Astrocyte of the hippocampus (primary cell): ENCODE results near the gene OPRL1.
A peak's percentile ranks its signal among the peaks of the same experiment; 100 is the strongest.
"Not testable (repeated sequence)": the region's sequence is repeated elsewhere in the genome, so short reads cannot be mapped to it uniquely, and the experiment has no call there.

Source experiments
- DNase-seq: peaks from one replicate; pipeline ENCODE4 v3.0.0; 2011; ENCODE audit warnings: low read depth, low spot score

The OPRL1 gene

DNA sequence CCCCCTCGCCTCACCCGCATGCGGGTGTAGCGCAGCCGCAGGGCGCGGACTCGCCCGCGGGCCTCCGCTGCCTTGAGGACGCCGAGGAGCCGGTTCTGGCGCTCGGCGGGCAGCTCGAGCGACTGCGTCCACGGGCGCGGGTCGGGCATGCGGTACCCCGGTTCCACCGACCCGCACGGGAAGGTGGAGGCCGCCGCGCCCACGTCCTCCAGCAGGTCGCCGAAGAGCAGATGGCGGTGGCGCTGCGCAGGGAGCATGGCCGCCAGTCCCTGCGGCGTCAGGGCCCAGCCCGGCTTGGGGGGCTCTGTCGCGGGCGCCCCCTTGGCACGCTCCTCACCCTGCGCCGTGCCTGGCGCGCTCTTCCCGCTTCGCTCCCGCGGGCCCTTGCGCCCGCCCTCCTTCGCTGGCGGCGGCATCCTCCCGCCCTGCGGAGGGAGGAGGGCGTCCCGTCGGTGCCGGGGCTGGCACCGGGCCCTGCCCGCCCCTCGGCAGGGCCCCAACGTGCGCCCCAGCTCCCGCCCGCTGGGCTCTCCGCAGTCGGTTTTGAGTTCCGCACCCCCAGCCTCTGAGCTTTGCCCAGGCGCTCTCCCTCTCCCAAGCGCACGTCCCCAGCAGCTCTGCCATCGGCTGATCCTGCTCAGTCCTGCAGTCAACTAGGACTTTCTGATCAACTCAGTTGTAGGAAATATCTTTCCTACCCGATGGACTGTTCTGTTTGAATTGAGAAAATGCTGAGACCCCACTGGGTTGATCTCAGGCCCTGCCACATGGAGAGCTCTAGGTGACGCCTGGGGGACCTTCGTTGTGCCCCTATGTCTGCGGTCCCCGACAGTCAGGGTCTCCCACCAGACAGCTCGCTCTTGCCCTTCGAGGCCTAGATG, 4.2 kb downstream of the OPRL1 start, which contains the start of gene LKAAEAR1:
Gene LKAAEAR1 (minus strand): TSS at position 595 of the 881 bp plus-strand sequence. CDS start 179 bp downstream, at position 416.
- peak; percentile 39 for DNase-seq

DNA sequence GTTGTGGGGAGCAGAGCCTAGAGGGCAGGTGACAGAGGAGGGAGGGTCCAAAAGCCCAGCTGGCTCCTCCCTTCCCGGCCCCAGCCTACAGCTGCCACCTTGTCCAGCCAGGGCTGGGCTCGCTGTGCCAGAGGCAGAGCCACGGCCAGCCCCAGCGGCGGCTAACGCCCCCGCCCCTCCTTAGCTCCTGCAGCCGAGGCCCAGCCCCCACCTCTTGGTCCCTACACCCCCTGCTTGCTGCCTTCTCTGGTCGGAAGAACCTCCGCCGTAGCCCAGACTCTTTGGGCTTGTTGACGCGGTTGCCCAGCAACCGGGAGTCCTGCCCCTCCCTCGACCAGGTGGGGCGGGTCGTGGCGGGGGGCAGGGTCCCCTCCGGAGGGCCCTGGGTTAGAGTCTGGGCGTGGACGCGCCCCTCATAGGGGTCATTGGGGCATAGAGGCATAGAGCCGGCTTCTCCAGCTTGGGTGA, 4.8 kb downstream of the OPRL1 start:
- no peak for DNase-seq

DNA sequence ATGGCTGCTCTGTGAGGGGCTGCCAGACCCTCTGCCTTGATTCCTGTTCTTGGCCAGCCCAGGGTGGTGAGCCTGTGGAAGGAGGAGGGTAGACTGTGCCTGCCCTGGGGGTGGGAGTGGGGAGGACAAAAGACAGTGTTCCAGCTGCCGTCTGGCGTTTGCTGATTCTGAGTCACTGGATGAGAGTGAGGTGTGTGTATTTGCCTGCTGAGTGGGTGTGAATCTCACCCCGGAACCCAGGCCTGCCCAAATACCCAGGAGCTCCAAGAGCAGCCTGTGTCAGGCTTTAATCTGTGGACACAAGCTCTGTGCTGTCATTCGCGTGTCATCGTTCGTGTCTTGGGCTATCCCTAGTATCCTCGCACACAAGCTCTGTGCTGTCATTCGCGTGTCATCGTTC, 6.9 kb downstream of the OPRL1 start:
- DNase-seq: no peak

DNA sequence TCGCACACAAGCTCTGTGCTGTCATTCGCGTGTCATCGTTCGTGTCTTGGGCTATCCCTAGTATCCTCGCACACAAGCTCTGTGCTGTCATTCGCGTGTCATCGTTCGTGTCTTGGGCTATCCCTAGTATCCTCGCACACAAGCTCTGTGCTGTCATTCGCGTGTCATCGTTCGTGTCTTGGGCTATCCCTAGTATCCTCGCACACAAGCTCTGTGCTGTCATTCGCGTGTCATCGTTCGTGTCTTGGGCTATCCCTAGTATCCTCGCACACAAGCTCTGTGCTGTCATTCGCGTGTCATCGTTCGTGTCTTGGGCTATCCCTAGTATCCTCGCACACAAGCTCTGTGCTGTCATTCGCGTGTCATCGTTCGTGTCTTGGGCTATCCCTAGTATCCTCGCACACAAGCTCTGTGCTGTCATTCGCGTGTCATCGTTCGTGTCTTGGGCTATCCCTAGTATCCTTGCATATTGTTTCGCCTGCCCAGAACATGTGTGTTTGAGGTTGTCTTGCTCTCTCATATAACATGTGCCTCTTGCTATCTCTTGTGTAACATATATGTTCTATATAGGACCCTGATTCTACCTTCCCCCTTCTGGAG, 7.4 kb downstream of the OPRL1 start:
- not testable (repeated sequence) for DNase-seq

DNA sequence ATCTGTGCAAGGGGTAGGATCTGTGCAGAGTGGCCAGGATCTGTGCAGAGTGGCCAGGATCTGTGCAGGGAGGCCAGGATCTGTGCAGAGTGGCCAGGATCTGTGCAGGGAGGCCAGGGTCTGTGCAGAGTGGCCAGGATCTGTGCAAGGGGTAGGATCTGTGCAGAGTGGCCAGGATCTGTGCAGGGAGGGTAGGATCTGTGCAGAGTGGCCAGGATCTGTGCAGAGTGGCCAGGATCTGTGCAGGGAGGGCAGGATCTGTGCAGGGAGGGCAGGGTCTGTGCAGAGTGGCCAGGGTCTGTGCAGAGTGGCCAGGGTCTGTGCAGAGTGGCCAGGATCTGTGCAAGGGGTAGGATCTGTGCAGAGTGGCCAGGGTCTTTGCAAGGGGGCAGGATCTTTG, 8.7 kb downstream of the OPRL1 start:
- not testable (repeated sequence) for DNase-seq

DNA sequence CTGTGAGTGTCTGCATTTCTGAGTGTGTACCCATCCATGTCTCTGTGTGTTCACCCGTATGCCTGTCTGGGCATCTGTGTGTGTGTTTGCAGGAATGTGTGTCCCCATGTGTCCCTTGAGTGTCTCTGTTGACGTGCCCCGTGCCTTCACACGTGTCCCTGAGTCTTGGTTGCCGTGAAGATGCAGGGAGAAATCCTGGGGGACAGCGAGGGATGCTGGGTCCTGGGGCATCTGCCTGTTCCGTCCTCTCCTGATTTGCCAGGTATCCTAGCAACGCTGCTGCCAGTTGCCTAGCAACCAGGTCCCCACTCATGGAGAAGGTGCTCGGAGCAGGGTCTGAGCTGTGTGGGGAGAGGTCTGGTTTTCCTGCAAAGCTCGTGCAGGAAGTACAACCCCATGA, 10.3 kb downstream of the OPRL1 start:
- no peak for DNase-seq

DNA sequence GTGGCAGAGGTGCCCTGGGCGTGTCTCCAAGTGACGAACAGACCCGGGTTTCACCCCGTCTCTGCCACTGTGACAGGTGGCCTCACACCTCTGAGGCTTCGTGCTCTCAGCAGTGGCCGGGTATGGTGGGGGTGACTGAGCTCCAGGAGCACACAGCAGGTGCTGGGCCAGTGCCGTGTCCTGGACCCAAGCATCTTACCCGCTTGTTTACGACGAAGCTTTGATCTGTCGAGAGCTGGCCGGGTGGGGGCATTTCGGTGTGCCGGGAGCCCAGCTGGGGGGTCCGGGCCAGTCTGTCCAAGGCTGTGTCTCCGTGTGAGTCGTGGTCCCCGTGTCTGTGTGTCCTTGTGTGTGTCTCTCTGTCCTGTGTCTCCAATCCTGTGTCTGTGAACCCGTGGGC, 11.5 kb downstream of the OPRL1 start:
- no peak for DNase-seq

DNA sequence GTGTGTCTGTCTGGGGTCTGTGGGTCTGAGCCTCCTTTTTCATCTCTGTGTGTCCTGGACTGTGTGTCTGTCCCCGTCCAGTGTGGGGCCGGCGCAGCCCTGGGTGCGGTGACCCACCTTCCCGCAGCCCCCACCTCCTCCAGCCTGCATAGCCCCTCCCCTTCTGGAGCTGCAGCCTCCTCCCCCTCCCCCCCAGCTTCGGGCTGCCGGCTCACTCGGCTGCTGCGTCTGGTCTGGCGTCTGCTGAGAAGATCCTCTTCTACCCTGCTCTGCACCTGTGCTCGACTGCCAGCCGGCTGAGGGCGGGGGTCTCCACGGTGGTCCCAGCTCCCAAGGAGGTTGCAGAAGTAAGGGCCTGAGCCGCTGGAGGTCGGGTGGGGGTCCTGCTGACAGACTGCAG, 11.9 kb downstream of the OPRL1 start:
- no peak for DNase-seq

DNA sequence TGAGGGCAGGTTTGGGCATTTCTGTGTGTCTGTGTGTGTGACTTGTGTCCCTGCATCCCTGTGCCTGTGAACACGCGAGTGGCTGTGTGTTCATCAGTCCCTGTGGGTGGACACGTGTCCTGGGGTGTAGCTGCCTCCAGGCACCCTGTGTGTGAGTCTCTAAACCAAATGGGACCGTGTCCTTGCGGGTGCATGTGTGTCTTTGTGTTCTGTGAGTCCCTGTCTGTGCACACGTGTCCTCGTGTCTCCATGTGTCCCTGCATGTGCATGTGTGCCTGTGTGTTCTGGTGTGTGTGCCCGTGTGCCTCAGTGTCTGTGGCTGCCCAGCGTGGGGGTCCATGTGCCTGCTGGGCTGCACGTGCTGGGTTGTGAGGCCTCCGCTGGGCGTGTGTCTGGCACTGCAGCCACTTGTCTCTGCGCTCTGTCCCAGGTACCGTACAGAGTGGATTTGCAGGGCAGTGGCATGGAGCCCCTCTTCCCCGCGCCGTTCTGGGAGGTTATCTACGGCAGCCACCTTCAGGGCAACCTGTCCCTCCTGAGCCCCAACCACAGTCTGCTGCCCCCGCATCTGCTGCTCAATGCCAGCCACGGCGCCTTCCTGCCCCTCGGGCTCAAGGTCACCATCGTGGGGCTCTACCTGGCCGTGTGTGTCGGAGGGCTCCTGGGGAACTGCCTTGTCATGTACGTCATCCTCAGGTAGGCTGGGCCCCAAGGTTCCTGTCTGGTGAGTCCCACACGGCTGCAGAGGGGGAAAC, 12.6 kb downstream of the OPRL1 start:
- no peak for DNase-seq

DNA sequence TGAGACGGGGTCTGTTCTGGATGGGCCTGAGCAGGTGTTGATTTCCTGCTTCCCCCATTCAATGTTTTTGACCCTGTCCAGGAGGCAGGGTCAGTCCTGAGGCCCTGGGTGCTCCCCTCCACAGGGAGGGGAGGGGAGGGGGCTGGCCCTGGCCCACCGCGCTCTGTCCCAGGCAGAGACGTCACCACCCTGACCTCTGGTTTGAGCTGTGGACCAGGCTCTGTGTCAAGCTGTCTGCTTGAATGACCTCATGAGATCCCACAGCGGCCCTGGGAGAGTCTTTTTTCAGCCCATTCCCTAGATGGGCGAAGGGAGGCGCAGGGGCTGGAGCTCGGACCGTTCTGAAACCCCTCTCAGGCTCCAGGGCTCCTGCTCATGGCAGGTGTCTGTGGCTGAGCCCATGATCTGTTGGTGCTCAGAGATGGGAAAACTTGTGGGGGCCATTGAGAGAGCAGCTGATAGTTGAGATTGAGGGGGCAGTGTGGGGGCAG, 13.2 kb downstream of the OPRL1 start:
- DNase-seq: no peak

DNA sequence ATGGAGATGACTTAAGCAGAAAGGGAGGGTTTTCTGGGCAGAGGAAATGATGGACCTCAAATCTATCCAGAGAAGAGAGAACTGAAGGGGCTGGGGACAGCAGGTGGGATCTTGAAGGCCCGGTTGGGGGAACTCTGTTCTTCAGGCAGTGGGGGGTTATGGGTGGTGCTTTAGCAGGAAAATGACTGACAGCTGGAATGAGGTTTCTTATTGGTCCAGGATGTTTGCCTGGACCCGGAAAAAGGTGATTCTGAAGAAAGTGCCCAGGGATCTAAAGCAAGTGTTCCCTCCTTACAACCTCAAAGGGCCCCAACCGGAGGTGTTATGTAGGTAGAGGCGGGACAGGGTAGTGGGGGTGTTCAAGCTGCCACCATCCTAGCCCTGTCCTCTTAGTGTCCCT, 15.6 kb downstream of the OPRL1 start:
- DNase-seq: no peak

DNA sequence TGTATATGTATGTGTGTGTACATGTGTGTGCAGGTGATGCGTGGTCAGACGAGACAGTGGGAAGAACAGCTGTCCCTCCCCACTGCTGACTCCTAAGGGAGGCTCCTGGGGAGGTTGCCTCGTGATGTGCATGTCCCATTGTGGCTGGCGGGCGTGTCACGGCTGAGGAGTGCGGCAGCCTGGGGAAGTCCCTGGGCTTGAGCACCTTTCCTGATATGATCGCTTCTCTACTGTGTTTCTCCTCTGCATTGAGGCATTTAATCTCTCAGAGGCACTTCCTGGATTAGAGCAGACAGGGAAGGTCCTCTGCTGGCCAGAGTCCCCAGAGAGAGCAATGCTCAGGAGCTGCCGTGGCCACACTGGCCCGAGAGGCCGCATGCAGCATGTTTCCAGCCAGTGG, 16.0 kb downstream of the OPRL1 start:
- DNase-seq: no peak

DNA sequence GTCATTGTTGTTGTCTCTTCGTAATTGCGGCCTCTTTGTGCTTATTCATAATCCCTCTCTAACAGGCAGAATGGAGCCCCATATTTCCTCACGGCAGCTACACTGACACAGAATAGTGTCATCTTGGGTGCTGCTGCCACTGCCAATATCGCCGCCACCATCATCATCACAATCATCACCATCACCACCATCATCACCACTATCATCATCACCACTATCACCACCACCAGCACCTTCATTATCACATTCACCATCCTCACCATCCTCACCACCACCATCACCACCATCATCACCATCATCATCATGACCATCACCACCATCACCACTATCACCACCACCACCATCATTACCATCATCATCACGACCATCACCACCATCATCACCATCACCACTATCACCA, 16.7 kb downstream of the OPRL1 start:
- DNase-seq: no peak

DNA sequence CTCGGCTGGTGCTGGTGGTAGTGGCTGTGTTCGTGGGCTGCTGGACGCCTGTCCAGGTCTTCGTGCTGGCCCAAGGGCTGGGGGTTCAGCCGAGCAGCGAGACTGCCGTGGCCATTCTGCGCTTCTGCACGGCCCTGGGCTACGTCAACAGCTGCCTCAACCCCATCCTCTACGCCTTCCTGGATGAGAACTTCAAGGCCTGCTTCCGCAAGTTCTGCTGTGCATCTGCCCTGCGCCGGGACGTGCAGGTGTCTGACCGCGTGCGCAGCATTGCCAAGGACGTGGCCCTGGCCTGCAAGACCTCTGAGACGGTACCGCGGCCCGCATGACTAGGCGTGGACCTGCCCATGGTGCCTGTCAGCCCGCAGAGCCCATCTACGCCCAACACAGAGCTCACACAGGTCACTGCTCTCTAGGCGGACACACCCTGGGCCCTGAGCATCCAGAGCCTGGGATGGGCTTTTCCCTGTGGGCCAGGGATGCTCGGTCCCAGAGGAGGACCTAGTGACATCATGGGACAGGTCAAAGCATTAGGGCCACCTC, 18.7 kb downstream of the OPRL1 start:
- DNase-seq: no peak

DNA sequence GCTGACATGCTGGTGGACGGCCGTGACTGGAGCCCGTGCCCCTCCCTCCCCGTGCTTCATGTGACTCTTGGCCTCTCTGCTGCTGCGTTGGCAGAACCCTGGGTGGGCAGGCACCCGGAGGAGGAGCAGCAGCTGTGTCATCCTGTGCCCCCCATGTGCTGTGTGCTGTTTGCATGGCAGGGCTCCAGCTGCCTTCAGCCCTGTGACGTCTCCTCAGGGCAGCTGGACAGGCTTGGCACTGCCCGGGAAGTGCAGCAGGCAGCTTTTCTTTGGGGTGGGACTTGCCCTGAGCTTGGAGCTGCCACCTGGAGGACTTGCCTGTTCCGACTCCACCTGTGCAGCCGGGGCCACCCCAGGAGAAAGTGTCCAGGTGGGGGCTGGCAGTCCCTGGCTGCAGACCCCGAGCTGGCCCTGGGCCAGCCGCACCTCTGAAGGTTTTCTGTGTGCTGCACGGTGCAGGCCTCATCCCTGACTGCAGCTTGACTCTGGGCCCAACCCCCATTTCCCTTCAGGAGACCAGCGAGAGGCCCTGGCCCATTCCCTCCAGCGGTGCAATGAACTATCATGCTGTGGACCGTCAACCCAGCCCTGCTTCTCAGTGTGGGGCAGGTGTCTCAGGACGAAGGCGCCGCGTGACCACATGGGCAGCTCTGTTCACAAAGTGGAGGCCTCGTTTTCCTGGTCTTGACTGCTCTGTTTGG, 19.4 kb downstream of the OPRL1 start:
- DNase-seq: no peak

DNA sequence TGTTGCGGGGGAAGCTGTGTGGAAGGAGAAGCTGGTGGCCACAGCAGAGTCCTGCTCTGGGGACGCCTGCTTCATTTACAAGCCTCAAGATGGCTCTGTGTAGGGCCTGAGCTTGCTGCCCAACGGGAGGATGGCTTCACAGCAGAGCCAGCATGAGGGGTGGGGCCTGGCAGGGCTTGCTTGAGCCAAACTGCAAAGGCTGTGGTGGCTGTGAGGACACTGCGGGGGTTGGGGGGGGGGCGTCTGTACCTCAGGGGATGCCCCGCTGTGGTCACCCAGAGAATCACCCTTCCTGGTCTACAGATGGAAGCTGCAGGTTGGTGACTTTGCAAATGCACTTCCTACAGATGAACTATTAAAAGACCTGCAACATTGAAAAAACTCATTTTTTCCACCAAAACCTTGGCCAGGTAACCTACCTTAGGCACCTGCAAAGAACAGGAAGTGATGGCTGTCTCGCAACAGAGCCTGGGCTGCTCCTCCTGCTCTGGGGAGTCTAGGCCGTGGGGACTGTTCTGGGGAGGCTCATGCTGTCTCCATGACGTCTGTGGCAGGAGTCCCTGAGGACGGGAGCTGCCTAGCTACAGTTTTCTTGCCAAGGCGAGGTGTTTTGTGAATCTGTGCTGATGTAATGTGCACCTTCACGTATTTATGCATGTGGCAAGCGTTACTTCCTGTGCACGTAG, 20.1 kb downstream of the OPRL1 start:
- DNase-seq: no peak

DNA sequence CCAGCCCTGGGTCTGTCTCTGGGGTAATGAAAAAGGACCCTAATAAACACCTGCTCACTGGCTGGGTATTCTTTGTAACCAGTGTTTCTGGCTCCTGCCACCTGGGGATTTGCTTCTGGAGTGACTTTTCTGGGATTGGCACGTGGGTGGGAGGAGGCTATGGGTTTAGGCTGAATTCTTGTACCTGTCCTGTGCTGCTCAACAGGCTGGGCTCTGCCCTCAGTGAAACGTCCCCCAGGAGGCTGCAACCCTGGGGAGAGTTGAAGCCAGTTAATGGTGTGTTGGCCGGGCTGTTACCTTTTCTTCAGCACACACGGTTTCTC, 20.6 kb downstream of the OPRL1 start:
- no peak for DNase-seq

DNA sequence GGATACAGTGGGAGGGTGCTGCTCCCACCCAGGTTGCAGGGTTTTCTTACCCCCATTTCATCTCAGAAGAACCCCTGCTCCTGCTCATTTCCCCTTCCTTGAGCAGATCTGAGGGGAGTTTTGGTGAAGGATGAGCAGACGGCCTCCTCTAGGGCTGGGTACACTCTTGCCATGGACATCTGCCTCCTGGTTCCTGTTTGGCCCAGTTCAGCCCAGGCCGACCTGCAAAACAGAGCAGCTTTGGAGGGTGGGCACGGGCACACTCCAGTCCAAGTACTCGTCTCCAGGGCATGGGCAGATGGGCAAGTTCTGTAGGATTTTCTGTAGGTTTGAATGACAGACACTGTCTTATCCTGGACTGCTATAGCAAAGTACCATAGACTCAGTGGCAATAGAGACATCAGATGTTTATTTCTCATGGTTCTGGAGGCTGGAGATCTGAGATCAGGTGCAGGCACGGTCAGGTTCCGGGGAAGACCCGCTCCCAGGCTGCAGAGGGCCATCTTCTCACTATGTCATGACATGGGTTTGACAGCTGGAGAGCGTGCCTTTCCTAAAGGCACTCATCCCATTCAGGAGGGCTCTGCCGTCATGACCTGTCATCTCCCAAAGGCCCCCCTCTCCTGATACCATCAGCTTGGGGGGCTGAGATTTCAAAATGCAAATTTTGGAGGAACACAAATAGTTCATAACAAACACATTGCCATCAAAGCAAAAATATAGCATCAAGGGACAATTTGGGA, 21.2 kb downstream of the OPRL1 start:
- no peak for DNase-seq

DNA sequence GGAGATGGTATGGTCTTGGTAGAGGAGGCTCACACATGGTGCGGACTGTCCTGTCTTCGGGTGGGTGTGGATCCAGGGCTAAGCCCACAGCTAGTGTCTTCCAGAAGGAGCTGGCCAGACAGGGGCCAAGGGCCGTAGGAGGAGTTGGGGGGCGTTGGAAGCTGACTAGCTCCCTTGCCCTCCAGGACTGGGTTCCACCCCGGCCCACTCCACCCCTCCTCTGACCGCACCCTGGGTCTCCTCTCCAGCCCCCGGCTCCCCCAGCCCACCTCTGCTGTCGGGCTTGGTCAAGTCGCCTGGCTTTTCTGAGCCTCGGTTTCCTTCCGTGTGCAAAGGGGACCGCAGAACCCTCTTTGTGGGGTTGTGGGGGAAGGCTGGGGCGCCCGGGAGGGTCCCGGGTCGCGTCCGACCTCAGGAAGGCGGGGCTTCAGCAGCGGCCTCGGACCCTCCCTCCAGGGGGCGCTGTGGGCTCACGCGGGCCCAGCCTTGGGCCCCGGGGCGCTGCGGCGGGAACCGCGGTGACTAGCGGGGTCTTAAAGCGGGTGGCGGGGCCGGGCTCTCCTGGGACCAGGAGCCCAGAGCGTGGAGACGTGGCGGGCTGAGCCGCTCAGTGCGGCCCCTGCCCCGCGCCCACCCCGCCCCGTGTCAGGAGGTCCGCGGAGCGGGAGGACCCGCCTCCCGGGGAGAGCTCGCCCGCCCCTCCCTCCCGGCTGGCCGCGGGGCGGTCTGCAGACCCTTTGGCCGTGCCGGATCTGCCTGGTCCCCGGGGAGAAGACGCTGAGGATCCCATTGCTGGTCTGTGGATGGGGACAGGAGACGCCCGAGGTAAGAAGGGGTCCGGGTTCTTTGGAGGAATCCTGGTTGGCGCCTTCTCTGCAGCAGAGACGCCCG, 22.1 kb downstream of the OPRL1 start:
- DNase-seq: peak; percentile 46
